Gastrocnemius medialis (tissue), 4 donors: ENCODE results near the gene DPYD.

Experiments
- CTCF ChIP-seq, 5 experiments: fragments of 450-650 bp in 3 of 5; fragments of 200-600 bp in 2 of 5; sonication (generic) in 2 of 5; IDR thresholded peaks in 4 of 5; conservative IDR thresholded peaks in 1 of 5; 1 replicate in 4 of 5; 2 replicates in 1 of 5; pipeline ENCODE4 v1.5.1; 2016 to 2019; ENCODE audit warnings: antibody characterized with exemption in 5 of 5, mild to moderate bottlenecking in 3 of 5, moderate library complexity in 3 of 5
- POLR2A ChIP-seq, 2 donors: fragments of 450-650 bp; IDR thresholded peaks; one replicate each; pipeline ENCODE4 v1.6.1; 2017; ENCODE audit warnings: antibody characterized with exemption in 2 of 2, mild to moderate bottlenecking in 2 of 2, moderate library complexity in 2 of 2

- no peak for TF ChIP-seq CTCF (IDR thresholded peaks at IDR 0.05 in 4 of 5, conservative IDR thresholded peaks at IDR 0.05 in 1 of 5)
- no peak for TF ChIP-seq POLR2A (IDR thresholded peaks at IDR 0.05)
These were observed 34.6 kb downstream of the DPYD start for GRCh38 chr1:97886199-97886598.
